ENCODE measurements around the gene C3orf18.

DNA sequence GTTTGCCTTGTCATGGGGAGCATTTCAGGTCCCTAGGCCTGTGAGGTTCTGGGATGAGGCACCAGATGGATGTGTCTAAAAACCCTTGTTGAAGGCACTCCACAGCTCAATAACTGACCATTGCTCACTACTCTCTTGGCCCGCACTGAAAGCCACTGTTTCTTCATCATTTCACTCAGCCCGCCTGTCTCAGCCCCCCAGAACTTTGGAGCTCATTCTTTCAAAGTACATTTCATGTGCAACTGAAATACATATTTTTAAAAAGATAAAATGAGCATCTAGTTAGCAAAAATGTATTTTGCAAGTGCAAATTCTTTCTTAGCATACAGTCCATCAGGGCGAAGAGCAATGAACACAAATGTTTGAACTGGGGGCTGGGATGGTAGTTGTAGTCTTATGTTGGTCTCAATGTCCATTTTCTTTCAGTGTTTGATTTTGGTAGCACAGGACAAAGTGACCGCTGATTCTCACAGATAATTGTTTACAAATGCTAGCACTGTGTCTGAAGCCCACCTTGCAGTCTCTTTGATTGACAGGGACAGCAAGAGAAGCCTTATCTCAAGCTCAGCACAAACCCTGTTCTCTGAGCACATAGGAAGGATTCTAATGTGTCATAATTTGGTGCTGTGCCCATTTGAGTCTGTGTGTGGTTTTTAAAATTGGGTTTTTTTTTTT lies 21.3 kb upstream of the C3orf18 start:
- TF ChIP-seq, protein P1, sequence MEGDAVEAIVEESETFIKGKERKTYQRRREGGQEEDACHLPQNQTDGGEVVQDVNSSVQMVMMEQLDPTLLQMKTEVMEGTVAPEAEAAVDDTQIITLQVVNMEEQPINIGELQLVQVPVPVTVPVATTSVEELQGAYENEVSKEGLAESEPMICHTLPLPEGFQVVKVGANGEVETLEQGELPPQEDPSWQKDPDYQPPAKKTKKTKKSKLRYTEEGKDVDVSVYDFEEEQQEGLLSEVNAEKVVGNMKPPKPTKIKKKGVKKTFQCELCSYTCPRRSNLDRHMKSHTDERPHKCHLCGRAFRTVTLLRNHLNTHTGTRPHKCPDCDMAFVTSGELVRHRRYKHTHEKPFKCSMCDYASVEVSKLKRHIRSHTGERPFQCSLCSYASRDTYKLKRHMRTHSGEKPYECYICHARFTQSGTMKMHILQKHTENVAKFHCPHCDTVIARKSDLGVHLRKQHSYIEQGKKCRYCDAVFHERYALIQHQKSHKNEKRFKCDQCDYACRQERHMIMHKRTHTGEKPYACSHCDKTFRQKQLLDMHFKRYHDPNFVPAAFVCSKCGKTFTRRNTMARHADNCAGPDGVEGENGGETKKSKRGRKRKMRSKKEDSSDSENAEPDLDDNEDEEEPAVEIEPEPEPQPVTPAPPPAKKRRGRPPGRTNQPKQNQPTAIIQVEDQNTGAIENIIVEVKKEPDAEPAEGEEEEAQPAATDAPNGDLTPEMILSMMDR (IDR thresholded peaks at IDR 0.05), result no peak
- TF ChIP-seq POLR2A (IDR thresholded peaks at IDR 0.05), result no peak

All from testis (tissue), 2 donors.